ENCODE data around the gene CDC123.
"Not testable (repeated sequence)": the region's sequence is repeated elsewhere in the genome, so short reads cannot be mapped to it uniquely, and the experiment has no call there.

CDC123 gene

DNA sequence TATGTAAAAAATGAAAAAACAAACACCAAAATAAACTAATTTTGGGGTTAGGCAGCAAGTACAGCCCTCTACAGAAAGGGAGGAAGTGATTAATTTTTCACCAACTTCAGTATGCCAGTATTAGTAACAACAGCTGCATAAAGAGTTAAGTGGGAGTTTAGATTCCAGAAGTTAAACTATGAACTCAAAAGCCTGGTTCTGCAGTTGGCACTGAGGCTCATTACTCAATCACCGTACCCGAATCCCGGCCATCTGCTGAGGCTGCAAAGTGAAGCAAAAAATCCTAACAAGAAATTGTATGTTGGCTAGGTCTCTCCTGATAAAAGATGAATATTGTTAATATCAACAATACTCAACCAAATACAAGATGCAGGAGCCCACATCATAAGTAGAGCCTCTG, 4.3 kb upstream of the CDC123 start:
- DNase-seq, result no peak

GRCh38 chr10:12193193-12193592, 2.8 kb upstream of the CDC123 start:
- peak; percentile 9 for DNase-seq

DNA sequence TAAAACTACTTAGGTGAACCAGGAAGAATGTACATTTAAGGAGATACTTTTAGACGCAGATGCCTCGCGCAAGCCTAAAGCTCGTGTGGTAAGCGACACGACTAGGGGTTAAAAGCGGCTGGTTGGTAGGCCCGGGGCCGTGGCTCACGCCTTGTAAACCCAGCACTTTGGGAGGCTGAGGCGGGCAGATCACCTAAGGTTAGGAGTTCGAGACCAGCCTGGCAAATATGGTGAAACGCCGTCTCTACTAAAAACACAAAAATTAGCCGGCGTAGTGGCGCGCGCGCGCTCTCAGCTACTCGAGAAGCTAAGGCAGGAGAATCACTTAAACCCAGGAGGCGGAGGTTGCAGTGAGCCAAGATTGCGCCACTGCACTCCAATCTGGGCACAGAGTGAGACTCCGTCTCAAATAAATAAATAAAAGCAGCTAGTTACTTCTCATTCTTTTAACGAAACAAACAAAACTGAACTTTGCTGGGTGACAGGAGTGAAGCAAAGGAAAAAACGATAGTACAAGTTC, 1.2 kb upstream of the CDC123 start:
- peak; percentile 20 for DNase-seq

- DNase-seq, result no peak
Measured at GRCh38 chr10:12195281-12195602, 746 bp upstream of the CDC123 start.

- no peak for DNase-seq
Measured at GRCh38 chr10:12196531-12197211, 683 bp downstream of the CDC123 start.

DNA sequence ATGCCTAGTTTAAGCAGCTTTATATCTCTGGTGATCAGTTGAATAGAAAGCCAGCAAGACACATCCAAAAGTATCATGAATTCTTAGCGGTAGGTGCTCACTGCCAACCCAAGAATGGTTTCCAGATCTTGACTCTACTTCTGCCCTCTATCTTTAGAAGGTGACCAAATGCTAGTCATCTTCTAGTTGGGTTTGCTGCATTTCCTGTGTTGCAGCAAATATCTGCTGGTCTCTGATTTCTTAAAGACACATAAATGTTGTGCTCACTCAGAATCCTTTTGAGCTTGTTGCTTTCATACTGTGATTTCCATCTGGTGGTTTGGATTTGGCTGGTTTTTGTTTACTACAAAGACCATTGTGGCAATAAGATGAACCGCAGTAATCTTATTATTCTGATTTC, 2.2 kb downstream of the CDC123 start:
- DNase-seq, result no peak

DNA sequence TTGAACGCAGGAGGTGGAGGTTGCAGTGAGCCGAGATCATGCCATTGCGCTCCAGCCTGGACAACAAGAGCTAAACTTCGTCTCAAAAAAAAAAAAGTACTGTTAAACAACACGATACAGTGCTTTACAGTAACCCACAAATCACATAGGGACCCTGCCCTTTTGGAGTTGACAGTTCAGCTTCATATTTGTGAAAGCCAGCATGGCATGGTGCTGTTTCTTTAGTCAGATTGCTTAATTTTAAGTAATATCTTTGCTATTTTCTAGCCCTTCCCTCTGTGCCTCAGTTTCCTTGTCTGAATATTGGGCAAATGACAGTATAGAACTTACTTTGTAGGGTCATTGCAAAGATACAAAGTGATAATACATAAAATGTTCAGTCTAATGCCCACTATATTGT, 4.9 kb downstream of the CDC123 start:
- DNase-seq, result no peak

GRCh38 chr10:12201543-12201942, 5.6 kb downstream of the CDC123 start:
- DNase-seq, result no peak

DNA sequence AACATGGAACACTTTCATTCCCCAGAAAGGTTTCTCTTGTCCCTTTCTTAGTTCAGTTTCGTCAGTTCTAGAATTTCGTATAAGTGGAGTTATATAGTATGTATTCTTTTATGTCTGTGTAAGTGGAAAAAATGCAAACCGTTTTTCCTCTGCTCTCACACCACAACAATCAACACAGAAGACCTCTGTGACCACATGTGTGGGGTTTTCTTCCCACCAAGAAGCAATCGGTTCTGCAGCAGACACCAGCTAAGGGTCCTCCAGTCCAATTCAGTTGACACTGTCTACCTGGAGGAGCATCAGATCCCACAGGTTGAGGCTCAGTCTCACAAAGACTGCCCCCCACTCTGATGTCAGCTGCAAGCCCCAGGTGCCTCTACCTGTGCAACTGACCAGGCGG, 6.2 kb downstream of the CDC123 start:
- no peak for DNase-seq

DNA sequence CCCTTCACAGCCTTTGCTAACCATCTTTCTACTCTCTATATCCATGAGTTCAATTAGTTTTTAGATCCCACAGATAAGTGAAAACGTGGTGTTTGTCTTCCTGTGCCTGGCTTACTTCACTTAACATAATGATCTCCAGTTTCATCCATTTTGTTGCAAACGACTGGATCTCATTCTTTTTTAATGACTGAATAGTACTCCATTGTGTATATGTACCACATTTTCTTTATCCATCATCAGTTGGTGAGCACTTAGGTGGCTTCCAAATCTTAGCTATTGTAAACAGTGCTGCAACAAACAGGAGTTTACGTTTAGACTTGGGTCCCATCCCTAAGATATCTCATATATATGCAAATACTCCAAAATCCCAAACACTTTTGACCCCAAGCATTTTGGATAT, 9.1 kb downstream of the CDC123 start:
- DNase-seq, result no peak

GRCh38 chr10:12207114-12207513, 11.1 kb downstream of the CDC123 start:
- no peak for DNase-seq

DNA sequence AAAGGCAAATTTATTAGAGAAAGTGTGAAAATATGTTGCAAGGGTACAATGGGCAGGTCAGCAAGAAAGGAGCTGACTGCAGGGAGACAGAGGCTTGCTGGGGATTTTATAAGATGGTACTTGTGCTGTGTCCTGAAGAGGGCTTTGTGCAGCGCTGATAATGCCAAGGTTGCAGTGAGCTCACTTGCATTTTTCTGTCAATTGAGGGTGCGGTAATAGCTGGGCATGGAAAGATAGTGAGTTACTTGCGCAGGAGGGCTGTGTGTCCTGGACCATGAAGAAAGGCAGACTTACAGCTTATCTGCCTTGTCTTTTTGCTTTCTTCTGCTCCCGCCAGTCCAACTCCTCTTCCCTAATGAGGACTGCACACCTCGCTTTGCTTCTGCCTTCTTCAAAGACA, 12.5 kb downstream of the CDC123 start:
- no peak for DNase-seq

DNA sequence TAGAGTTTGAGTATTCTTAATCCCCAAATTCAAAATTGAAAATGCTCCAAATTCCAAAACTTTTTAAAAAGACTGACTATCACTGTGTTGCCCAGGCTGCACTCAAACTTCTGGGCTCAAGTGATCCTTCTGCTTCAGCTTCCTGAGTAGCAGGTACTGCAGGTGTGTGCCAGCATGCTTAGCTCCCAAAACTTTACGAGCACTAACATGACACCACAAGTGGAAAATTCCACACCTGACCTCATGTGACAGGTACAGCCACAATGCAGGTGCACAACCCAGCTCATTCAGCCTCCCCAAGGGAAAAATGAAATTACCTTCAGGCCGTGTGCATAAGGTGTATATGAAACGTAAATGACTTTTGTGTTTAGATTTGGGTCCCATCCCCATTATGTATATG, 16.5 kb downstream of the CDC123 start:
- DNase-seq, result no peak

GRCh38 chr10:12213621-12214020, 17.6 kb downstream of the CDC123 start:
- DNase-seq, result no peak

DNA sequence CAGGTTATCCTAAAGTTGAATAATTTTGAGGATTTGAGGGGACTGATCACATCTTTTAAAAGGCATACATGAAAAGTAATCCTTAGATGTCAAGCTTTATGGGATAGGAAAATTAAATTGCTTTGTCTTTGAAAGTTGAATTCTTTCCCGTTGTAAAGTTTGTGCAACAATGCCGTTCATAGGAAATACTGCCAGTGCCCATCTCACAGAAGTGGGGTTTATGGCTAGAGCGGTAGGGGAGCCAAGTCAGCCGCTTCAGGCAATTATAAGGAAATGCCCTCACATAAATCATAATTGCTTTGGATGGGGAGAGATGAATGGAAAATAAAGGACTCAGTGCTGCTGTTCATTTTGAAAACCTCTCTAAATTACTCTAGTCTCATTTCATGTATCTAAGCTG, 18.1 kb downstream of the CDC123 start:
- DNase-seq, result no peak

DNA sequence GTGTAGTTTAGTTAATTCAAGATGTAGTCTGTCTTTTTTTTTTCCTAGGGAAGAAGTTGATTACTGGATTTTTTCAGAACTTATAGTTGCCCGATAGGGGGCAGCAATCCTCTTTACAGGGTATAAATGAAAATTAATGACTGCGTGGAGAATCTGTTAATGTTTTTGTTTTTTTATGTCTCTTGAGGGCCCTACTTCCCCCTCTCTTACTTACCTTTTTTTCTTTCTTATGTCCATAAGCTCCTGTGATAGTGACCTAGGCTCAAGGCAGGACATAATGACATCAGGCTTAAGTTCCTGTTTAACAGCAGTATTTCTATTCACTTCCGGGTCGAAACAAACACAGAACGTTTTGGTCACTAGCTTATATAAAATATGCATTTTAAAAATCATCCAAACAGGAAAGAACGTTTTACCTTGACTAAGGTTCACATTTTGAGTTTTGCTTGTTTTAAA, 18.8 kb downstream of the CDC123 start:
- peak; percentile 68 for DNase-seq

DNA sequence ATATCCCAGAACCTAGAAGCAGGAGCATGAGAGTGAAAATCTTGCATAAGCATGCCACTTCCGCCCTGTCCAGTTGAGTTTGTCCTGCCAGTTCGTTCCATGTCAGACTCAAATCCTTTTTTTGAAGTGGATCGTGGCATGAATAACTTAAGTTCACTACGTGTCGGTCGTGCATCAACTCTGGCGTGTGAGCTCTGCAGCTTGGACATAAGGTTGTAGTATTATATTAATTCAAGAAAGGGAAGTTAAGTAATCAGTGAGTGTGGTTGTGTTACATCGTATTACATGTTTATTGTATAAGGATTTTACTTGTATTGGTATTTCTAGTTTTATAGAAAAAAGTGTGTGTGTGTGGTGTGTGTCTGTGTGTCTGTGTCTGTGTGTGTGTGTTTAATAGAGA, 23.0 kb downstream of the CDC123 start:
- no peak for DNase-seq

- peak; percentile 33 for DNase-seq
Measured at GRCh38 chr10:12221323-12222298, 25.6 kb downstream of the CDC123 start.

- DNase-seq, result no peak
Measured at GRCh38 chr10:12225444-12225843, 29.5 kb downstream of the CDC123 start.

- DNase-seq, result not testable (repeated sequence)
Measured at GRCh38 chr10:12226438-12226837, 30.4 kb downstream of the CDC123 start.

DNA sequence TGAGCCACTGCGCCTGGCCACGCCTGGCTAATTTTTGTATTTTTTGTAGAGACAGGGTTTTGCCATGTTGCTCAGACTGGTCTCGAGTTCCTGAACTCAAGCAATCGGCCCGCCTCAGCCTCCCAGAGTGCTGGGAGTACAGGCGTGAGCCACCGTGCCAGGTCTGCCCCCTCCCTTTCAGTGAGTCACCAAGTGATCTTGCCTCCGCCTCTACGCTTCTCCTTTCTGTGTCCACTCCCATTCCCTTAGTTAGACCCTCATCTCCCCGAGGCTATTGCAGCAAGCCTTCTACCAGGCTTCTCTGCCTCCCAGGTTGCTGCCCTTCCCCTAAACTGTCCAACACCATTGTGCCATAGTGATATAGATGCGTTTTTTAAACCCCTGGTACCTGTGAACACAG, 32.9 kb downstream of the CDC123 start:
- DNase-seq, result no peak

DNA sequence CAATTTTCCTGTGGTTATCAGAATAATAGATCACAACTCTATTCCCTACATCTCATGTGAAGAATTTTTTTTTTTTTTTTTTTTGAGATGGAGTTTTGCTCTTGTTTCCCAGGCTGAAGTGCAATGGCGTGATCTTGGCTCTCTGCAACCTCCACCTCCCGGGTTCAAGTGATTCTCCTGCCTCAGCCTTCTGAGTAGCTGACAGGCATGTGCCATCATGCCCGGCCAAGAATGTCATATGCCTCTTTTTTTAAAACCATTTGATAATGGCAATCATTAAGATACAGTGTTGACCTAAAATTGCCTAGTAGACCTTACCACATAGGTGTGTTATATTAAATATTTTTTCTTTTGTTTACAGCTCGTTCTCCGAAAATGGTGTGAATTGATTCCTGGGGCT, 38.7 kb downstream of the CDC123 start:
- DNase-seq, result not testable (repeated sequence)

DNA sequence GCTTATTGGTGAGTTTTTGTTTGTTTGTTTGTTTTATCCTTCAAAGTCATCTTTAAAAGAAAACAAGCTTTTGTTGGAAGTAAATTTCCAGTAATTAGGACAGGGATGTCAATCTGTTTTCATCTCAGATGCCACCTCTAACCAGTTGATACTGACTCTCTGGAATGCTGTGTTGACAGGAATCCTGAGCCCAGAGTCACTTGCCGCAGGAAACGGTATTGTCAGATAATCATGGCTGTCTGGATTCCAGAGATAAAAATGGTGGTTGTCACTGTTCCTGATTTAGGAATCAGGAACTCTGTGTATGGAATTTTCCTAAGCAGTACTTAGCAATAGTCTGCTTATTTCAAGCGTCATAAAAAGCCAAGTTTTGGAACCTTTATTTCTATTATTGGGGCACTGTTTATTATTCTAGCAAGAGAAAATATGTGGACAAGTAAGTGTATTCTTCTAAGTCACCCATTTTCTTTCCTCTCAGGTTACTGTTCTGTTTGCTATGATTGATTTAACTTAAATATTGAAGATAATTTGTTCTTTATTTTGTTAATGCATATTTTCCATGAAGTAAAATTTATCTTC, 39.2 kb downstream of the CDC123 start:
- DNase-seq, result no peak
